Peyer's patch (tissue), 4 donors: ENCODE results near the gene TCP10L.

Source experiments
- POLR2A ChIP-seq, 2 donors: fragments of 450-650 bp; IDR thresholded peaks; one replicate each; pipeline ENCODE4 v1.5.1; 2017; ENCODE audit warnings: antibody characterized with exemption in 2 of 2, mild to moderate bottlenecking in 2 of 2, moderate library complexity in 2 of 2
- TF ChIP-seq, protein P1 (sequence below), 6 experiments: fragments of 450-650 bp in 4 of 6; fragments of 200-600 bp in 2 of 6; sonication (generic) in 1 of 6; IDR thresholded peaks; one replicate each; pipeline ENCODE4 v1.5.1; 2017 to 2019; ENCODE audit warnings: antibody characterized with exemption in 6 of 6, mild to moderate bottlenecking in 3 of 6, moderate library complexity in 1 of 6

DNA sequence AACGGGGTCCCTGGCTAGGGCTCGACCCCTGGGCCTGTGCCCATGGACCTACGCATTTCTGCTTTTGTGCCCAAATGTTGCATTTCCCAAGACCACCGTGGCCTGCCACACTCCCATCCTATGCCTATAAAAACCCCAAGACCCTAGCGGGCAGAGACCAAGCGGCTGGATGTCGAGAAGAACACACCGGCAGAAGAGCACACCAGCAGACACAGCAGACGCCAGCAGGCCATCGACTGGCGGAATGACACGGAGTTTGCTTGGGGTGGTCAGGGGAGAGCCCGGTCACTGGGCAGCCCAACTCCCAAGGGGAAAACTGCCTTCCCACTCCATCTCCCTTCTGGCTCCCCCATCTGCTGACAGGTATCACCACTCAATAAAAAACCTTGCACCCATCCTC lies 4.4 kb downstream of the TCP10L start:
- TF ChIP-seq, protein P1, sequence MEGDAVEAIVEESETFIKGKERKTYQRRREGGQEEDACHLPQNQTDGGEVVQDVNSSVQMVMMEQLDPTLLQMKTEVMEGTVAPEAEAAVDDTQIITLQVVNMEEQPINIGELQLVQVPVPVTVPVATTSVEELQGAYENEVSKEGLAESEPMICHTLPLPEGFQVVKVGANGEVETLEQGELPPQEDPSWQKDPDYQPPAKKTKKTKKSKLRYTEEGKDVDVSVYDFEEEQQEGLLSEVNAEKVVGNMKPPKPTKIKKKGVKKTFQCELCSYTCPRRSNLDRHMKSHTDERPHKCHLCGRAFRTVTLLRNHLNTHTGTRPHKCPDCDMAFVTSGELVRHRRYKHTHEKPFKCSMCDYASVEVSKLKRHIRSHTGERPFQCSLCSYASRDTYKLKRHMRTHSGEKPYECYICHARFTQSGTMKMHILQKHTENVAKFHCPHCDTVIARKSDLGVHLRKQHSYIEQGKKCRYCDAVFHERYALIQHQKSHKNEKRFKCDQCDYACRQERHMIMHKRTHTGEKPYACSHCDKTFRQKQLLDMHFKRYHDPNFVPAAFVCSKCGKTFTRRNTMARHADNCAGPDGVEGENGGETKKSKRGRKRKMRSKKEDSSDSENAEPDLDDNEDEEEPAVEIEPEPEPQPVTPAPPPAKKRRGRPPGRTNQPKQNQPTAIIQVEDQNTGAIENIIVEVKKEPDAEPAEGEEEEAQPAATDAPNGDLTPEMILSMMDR (IDR thresholded peaks at IDR 0.05) = no peak
- TF ChIP-seq POLR2A (IDR thresholded peaks at IDR 0.05) = no peak
